ENCODE results near the gene MED25. TPM values are rescaled to one million over a fixed set of nuclear protein-coding genes. Genes with fewer than 3 reads are reported as not detected.

MED25 gene
- total and polyA plus RNA-seq, 2 donors (not counting 1 experiment from before 2014, with no cell fraction given): 11.2 to 20.2 TPM

DNA sequence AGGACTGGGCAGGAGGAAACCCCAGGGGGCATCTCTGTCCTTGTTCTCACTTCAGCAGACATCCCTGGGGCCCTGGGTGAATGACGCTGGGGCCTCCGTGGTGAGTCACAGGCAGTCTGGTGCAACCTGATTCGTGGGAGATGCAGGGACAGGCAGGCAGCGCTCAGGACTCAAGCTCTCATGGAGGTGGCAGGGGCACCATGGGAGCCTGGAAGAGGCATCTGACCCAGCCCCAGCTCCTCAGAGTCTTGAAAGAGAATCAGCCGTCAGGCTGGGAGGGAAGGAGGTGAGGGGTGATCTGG is 18.9 kb downstream of the MED25 start:
- Histone ChIP-seq H4K20me1 (ENCODE audit: control insufficient read depth, extremely low read depth, insufficient read depth, low read length) (no peaks in the 10 kb centered on the region), H3K4me2 (ENCODE audit: extremely low read depth, insufficient read depth, low read length) (no peak overlapping the region), H3K9ac (ENCODE audit: insufficient read depth, low read length) (no peak overlapping the region), H2AFZ (ENCODE audit: low read length) (no peak overlapping the region), H3K27me3 (ENCODE audit: control insufficient read depth, insufficient read depth, low read length) (no peaks in the 10 kb centered on the region), H3K9me3 (ENCODE audit: control insufficient read depth, insufficient read depth, low read depth, low read length) (no peaks in the 10 kb centered on the region), H3K27ac (ENCODE audit: insufficient read depth, low read length) (no peak overlapping the region), H3K4me3 (replicated peaks in 1 of 4; ENCODE audit: control extremely low read depth in 1 of 4, insufficient read depth in 1 of 4, low read depth in 3 of 4, low read length in 4 of 4) (no peak overlapping the region), H3K36me3 (ENCODE audit: control insufficient read depth, insufficient read depth, low read length) (peaks cover 17% of the 10 kb centered on the region), H3K4me1 (ENCODE audit: control insufficient read depth, extremely low read depth, insufficient read depth, low read length) (no peaks in the 10 kb centered on the region), H3K79me2 (ENCODE audit: control insufficient read depth, insufficient read depth, low read length) (no peaks in the 10 kb centered on the region)
- no peak for TF ChIP-seq EZH2 (IDR thresholded peaks at IDR 0.05; ENCODE audit: low read length, missing control alignments)
- TF ChIP-seq, protein P1, sequence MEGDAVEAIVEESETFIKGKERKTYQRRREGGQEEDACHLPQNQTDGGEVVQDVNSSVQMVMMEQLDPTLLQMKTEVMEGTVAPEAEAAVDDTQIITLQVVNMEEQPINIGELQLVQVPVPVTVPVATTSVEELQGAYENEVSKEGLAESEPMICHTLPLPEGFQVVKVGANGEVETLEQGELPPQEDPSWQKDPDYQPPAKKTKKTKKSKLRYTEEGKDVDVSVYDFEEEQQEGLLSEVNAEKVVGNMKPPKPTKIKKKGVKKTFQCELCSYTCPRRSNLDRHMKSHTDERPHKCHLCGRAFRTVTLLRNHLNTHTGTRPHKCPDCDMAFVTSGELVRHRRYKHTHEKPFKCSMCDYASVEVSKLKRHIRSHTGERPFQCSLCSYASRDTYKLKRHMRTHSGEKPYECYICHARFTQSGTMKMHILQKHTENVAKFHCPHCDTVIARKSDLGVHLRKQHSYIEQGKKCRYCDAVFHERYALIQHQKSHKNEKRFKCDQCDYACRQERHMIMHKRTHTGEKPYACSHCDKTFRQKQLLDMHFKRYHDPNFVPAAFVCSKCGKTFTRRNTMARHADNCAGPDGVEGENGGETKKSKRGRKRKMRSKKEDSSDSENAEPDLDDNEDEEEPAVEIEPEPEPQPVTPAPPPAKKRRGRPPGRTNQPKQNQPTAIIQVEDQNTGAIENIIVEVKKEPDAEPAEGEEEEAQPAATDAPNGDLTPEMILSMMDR (conservative IDR thresholded peaks at IDR 0.05 in 1 of 2, IDR thresholded peaks at IDR 0.05 in 1 of 2; ENCODE audit: low read depth in 1 of 2, low read length in 2 of 2): no peak
- DNase-seq (ENCODE audit: low read depth in 2 of 2): no peak

DNA sequence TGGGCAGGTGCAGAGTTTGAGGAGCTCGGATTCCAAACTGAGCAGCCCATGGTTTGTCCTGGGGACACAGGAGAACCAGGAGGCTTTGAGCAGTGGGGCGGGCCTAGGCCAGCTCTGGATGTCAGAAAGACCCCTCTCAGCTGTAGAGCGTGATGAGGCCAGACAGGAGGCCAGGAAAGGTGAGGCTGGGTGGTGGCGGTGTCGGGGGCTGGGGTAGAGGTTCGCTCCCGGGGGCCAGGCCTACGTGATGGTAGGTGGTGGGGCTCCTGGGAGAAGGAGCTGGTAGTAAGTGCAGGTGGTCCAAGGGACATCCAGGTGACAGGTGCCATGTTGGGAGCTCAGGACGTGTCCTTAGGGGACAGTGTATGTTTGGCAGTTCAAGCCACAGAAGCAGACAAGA is 19.3 kb downstream of the MED25 start:
- Histone ChIP-seq H3K9me3 (ENCODE audit: control insufficient read depth, insufficient read depth, low read depth, low read length) (no peaks in the 10 kb centered on the region), H2AFZ (ENCODE audit: low read length) (no peak overlapping the region), H3K4me1 (ENCODE audit: control insufficient read depth, extremely low read depth, insufficient read depth, low read length) (no peaks in the 10 kb centered on the region), H3K79me2 (ENCODE audit: control insufficient read depth, insufficient read depth, low read length) (no peaks in the 10 kb centered on the region), H3K36me3 (ENCODE audit: control insufficient read depth, insufficient read depth, low read length) (peaks cover 14% of the 10 kb centered on the region), H3K27me3 (ENCODE audit: control insufficient read depth, insufficient read depth, low read length) (no peaks in the 10 kb centered on the region), H3K9ac (ENCODE audit: insufficient read depth, low read length) (no peak overlapping the region), H3K27ac (ENCODE audit: insufficient read depth, low read length) (no peak overlapping the region), H4K20me1 (ENCODE audit: control insufficient read depth, extremely low read depth, insufficient read depth, low read length) (no peaks in the 10 kb centered on the region), H3K4me3 (replicated peaks in 1 of 4; ENCODE audit: control extremely low read depth in 1 of 4, insufficient read depth in 1 of 4, low read depth in 3 of 4, low read length in 4 of 4) (no peak overlapping the region), H3K4me2 (ENCODE audit: extremely low read depth, insufficient read depth, low read length) (no peak overlapping the region)
- TF ChIP-seq EZH2 (IDR thresholded peaks at IDR 0.05; ENCODE audit: low read length, missing control alignments): no peak
- TF ChIP-seq, protein P1 (conservative IDR thresholded peaks at IDR 0.05 in 1 of 2, IDR thresholded peaks at IDR 0.05 in 1 of 2; ENCODE audit: low read depth in 1 of 2, low read length in 2 of 2): no peak
- DNase-seq (ENCODE audit: low read depth in 2 of 2): no peak

DNA sequence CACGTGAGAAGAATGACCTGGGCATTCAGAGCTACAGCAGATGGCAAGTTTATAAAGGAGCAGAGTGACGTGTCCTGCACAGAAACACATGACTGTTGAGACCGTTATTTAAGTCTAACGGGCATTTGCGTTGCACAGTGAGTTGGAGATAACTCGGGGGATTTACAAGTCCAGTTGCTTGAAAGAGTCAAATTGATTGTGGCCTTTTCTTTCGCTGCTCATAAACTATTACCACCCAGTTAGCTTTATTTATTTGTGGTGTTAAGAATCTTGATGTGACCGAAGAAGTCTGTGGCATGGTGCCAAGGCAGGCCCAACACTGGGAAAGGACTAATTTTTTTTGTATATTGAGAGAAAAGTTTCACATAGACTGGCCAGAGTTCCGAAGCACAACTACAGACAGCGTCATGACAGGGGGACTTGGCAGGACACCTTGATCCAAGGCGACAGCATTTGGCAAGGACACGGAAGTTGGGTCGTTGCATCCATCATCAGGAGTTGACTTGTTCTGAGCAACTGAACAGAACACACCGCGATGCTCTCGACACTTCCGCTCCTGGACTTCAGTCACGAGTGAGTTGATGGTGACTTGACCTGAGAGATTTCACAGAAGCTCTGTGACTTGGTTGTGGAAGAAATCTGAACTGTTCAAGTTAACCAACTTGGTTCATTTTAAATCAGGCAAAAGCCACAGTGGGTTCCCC is 20.9 kb downstream of the MED25 start:
- peaks cover 14% of the 10 kb centered on the region for H3K36me3 ChIP-seq (ENCODE audit: control insufficient read depth, insufficient read depth, low read length)
- no peaks in the 10 kb centered on the region for H3K9me3 ChIP-seq (ENCODE audit: control insufficient read depth, insufficient read depth, low read depth, low read length)
- no peak overlapping the region for H3K9ac ChIP-seq (ENCODE audit: insufficient read depth, low read length)
- TF ChIP-seq, protein P1 (conservative IDR thresholded peaks at IDR 0.05 in 1 of 2, IDR thresholded peaks at IDR 0.05 in 1 of 2; ENCODE audit: low read depth in 1 of 2, low read length in 2 of 2): no peak
- TF ChIP-seq EZH2 (IDR thresholded peaks at IDR 0.05; ENCODE audit: low read length, missing control alignments): no peak
- no peak overlapping the region for H3K4me2 ChIP-seq (ENCODE audit: extremely low read depth, insufficient read depth, low read length)
- DNase-seq (ENCODE audit: low read depth in 2 of 2): peak in 1 of 2 donors; percentile 31
- no peak overlapping the region for H2AFZ ChIP-seq (ENCODE audit: low read length)
- H3K4me3 ChIP-seq (replicated peaks in 1 of 4; ENCODE audit: control extremely low read depth in 1 of 4, insufficient read depth in 1 of 4, low read depth in 3 of 4, low read length in 4 of 4): no peak overlapping the region
- H3K79me2 ChIP-seq (ENCODE audit: control insufficient read depth, insufficient read depth, low read length): no peaks in the 10 kb centered on the region
- no peaks in the 10 kb centered on the region for H3K4me1 ChIP-seq (ENCODE audit: control insufficient read depth, extremely low read depth, insufficient read depth, low read length)
- H4K20me1 ChIP-seq (ENCODE audit: control insufficient read depth, extremely low read depth, insufficient read depth, low read length): no peaks in the 10 kb centered on the region
- H3K27ac ChIP-seq (ENCODE audit: insufficient read depth, low read length): no peak overlapping the region
- no peaks in the 10 kb centered on the region for H3K27me3 ChIP-seq (ENCODE audit: control insufficient read depth, insufficient read depth, low read length)

Data from fibroblast of lung (primary cell).